HUES6 (cell line): ENCODE data around the gene IGF2R.

Experiments used
- H3K27ac ChIP-seq: 2 replicates; pipeline ENCODE4 v1.7.0; 2013; ENCODE audit warnings: low read depth, mild to moderate bottlenecking, low read length, inconsistent platforms
- H3K27me3 ChIP-seq: 2 replicates; pipeline ENCODE4 v1.6.1; 2013; ENCODE audit warnings: low read length; ENCODE audit not compliant: control insufficient read depth, insufficient read depth
- H3K36me3 ChIP-seq: 2 replicates; pipeline ENCODE4 v1.6.1; 2013; ENCODE audit warnings: low read length; ENCODE audit not compliant: control insufficient read depth, insufficient read depth
- H3K4me1 ChIP-seq: 2 replicates; pipeline ENCODE4 v1.6.1; 2013; ENCODE audit warnings: low read length; ENCODE audit not compliant: control insufficient read depth, insufficient read depth
- H3K4me3 ChIP-seq: 2 replicates; pipeline ENCODE4 v1.5.1; 2013; ENCODE audit warnings: low read depth, low read length
- H3K9ac ChIP-seq: one replicate; pipeline ENCODE4 v1.6.1; 2013; ENCODE audit warnings: mild to moderate bottlenecking, low read length
- H3K9me3 ChIP-seq: 2 replicates; pipeline ENCODE4 v1.6.1; 2013; ENCODE audit warnings: low read depth, low read length; ENCODE audit not compliant: control insufficient read depth, insufficient read depth

Gene IGF2R

GRCh38 chr6:159977904-159978268 lies 9.0 kb downstream of the IGF2R start:
- Histone ChIP-seq H3K4me3 (no peak overlapping the region), H3K9me3 (no peaks in the 10 kb centered on the region), H3K36me3 (no peaks in the 10 kb centered on the region), H3K4me1 (peaks cover 63% of the 10 kb centered on the region), H3K27me3 (no peaks in the 10 kb centered on the region), H3K27ac (no peak overlapping the region), H3K9ac (no peak overlapping the region)

GRCh38 chr6:159978291-159979135 lies 9.6 kb downstream of the IGF2R start:
- peak overlapping the region; percentile 6; the same call in 1 of the 2 replicates for H3K4me3 ChIP-seq
- peak overlapping the region; percentile 57 for H3K9ac ChIP-seq
- H3K27ac ChIP-seq = no peak overlapping the region
- H3K9me3 ChIP-seq = no peaks in the 10 kb centered on the region
- peaks cover 61% of the 10 kb centered on the region for H3K4me1 ChIP-seq
- no peaks in the 10 kb centered on the region for H3K27me3 ChIP-seq
- no peaks in the 10 kb centered on the region for H3K36me3 ChIP-seq

GRCh38 chr6:159979136-159979874 lies 10.4 kb downstream of the IGF2R start:
- H3K9ac ChIP-seq = peak overlapping the region; percentile 57
- H3K27me3 ChIP-seq = no peaks in the 10 kb centered on the region
- no peaks in the 10 kb centered on the region for H3K36me3 ChIP-seq
- no peak overlapping the region for H3K27ac ChIP-seq
- peak overlapping the region; percentile 6; the same call in 1 of the 2 replicates for H3K4me3 ChIP-seq
- peaks cover 55% of the 10 kb centered on the region for H3K4me1 ChIP-seq
- no peaks in the 10 kb centered on the region for H3K9me3 ChIP-seq

GRCh38 chr6:159980474-159980873 lies 11.6 kb downstream of the IGF2R start:
- H3K4me1 ChIP-seq = peaks cover 53% of the 10 kb centered on the region
- H3K27ac ChIP-seq = no peak overlapping the region
- H3K9me3 ChIP-seq = no peaks in the 10 kb centered on the region
- no peak overlapping the region for H3K9ac ChIP-seq
- no peaks in the 10 kb centered on the region for H3K27me3 ChIP-seq
- no peaks in the 10 kb centered on the region for H3K36me3 ChIP-seq
- no peak overlapping the region for H3K4me3 ChIP-seq

GRCh38 chr6:159981071-159981402 lies 12.2 kb downstream of the IGF2R start:
- no peak overlapping the region for H3K4me3 ChIP-seq
- H3K4me1 ChIP-seq = peaks cover 53% of the 10 kb centered on the region
- H3K27me3 ChIP-seq = no peaks in the 10 kb centered on the region
- no peaks in the 10 kb centered on the region for H3K36me3 ChIP-seq
- no peak overlapping the region for H3K27ac ChIP-seq
- H3K9ac ChIP-seq = no peak overlapping the region
- H3K9me3 ChIP-seq = no peaks in the 10 kb centered on the region

GRCh38 chr6:159981403-159982245 lies 12.7 kb downstream of the IGF2R start:
- H3K4me3 ChIP-seq = no peak overlapping the region
- no peak overlapping the region for H3K27ac ChIP-seq
- H3K9ac ChIP-seq = no peak overlapping the region
- no peaks in the 10 kb centered on the region for H3K36me3 ChIP-seq
- no peaks in the 10 kb centered on the region for H3K27me3 ChIP-seq
- no peaks in the 10 kb centered on the region for H3K9me3 ChIP-seq
- H3K4me1 ChIP-seq = peaks cover 52% of the 10 kb centered on the region

- H3K4me1 ChIP-seq = peaks cover 39% of the 10 kb centered on the region
- H3K9ac ChIP-seq = no peak overlapping the region
- no peaks in the 10 kb centered on the region for H3K9me3 ChIP-seq
- no peaks in the 10 kb centered on the region for H3K36me3 ChIP-seq
- no peak overlapping the region for H3K27ac ChIP-seq
- no peaks in the 10 kb centered on the region for H3K27me3 ChIP-seq
- H3K4me3 ChIP-seq = no peak overlapping the region
Observed at GRCh38 chr6:159982731-159983506, 14.0 kb downstream of the IGF2R start.

GRCh38 chr6:159983641-159984080 lies 14.8 kb downstream of the IGF2R start:
- H3K36me3 ChIP-seq = no peaks in the 10 kb centered on the region
- H3K27me3 ChIP-seq = no peaks in the 10 kb centered on the region
- H3K4me1 ChIP-seq = peaks cover 37% of the 10 kb centered on the region
- no peaks in the 10 kb centered on the region for H3K9me3 ChIP-seq
- H3K4me3 ChIP-seq = no peak overlapping the region
- H3K9ac ChIP-seq = no peak overlapping the region
- H3K27ac ChIP-seq = no peak overlapping the region

GRCh38 chr6:159984268-159984786 lies 15.4 kb downstream of the IGF2R start:
- no peaks in the 10 kb centered on the region for H3K27me3 ChIP-seq

GRCh38 chr6:159985296-159985945 lies 16.5 kb downstream of the IGF2R start:
- H3K9ac ChIP-seq = no peak overlapping the region
- no peak overlapping the region for H3K4me3 ChIP-seq
- H3K36me3 ChIP-seq = no peaks in the 10 kb centered on the region
- H3K9me3 ChIP-seq = no peaks in the 10 kb centered on the region
- no peaks in the 10 kb centered on the region for H3K27me3 ChIP-seq
- H3K27ac ChIP-seq = no peak overlapping the region
- H3K4me1 ChIP-seq = peaks cover 37% of the 10 kb centered on the region

More at GRCh38 chr6:159984268-159984786, 15.4 kb downstream of the IGF2R start:
- no peak overlapping the region for H3K4me3 ChIP-seq
- no peak overlapping the region for H3K27ac ChIP-seq
- peaks cover 37% of the 10 kb centered on the region for H3K4me1 ChIP-seq
- H3K36me3 ChIP-seq = no peaks in the 10 kb centered on the region
- H3K9me3 ChIP-seq = no peaks in the 10 kb centered on the region
- H3K9ac ChIP-seq = no peak overlapping the region
